WTC11 (cell line): ENCODE results near the gene CRYBA4. TPM values are rescaled to one million over a fixed set of nuclear protein-coding genes. Genes with fewer than 3 reads are reported as not detected.

Experiments
- ATAC-seq: fragments of 200-7000 bp; cut with Tn5 transposase; 2 replicates; pipeline ENCODE4 v1.10.0; 2021; ENCODE audit warnings: mild to moderate bottlenecking, moderate library complexity
- CTCF ChIA-PET: fragments of 300-600 bp; sonication (Branson Sonifier 250); formaldehyde crosslinking; loops from one replicate; lab custom pipeline; 2021; ENCODE audit warnings: antibody characterized with exemption; lab: Charles Lee
- POLR2A ChIA-PET: fragments of 350-600 bp; sonication (Branson Sonifier 250); formaldehyde crosslinking; loops from one replicate; lab custom pipeline; 2021; ENCODE audit warnings: antibody characterized with exemption; lab: Charles Lee
- DNase-seq: peaks from one replicate; pipeline ENCODE4 v3.0.0; 2021; ENCODE audit warnings: low spot score
- H3K27ac Mint-ChIP-seq: 2 replicates; pipeline ENCODE4 v1.8.0; 2021; ENCODE audit warnings: mixed read lengths
- H3K27me3 Mint-ChIP-seq: 2 replicates; pipeline ENCODE4 v1.8.0; 2021; ENCODE audit warnings: low read depth, mild to moderate bottlenecking, moderate library complexity, mixed read lengths
- H3K36me3 Mint-ChIP-seq: 2 replicates; pipeline ENCODE4 v1.8.0; 2021; ENCODE audit warnings: mixed read lengths
- H3K4me1 Mint-ChIP-seq: 2 replicates; pipeline ENCODE4 v1.8.0; 2022; ENCODE audit warnings: mixed read lengths
- H3K4me3 Mint-ChIP-seq: 2 replicates; pipeline ENCODE4 v1.8.0; 2021; ENCODE audit warnings: mild to moderate bottlenecking, moderate library complexity, mixed read lengths
- H3K9me3 Mint-ChIP-seq: 2 replicates; pipeline ENCODE4 v1.8.0; 2021; ENCODE audit warnings: mixed read lengths
- ATF1 ChIP-seq: sonication (generic); formaldehyde crosslinking; IDR thresholded peaks from 2 replicates; pipeline ENCODE4 v1.8.1; 2023; ENCODE audit warnings: mild to moderate bottlenecking, moderate library complexity, missing genetic modification reagents
- ELF4 ChIP-seq: sonication (generic); formaldehyde crosslinking; IDR thresholded peaks from 2 replicates; pipeline ENCODE4 v1.8.1; 2022; ENCODE audit warnings: low read depth, mild to moderate bottlenecking, moderate library complexity, missing genetic modification reagents
- MXD4 ChIP-seq: fragments of 250-450 bp; sonication (Bioruptor Pico); IDR thresholded peaks from 2 replicates; pipeline ENCODE4 v1.8.0; 2021; ENCODE audit warnings: mild to moderate bottlenecking, moderate library complexity, borderline replicate concordance
- NR3C1 ChIP-seq: sonication (generic); formaldehyde crosslinking; conservative IDR thresholded peaks from 2 replicates; pipeline ENCODE4 v1.8.1; 2023; ENCODE audit warnings: low read depth, mild to moderate bottlenecking, missing genetic modification reagents
- SOX15 ChIP-seq: fragments of 250-450 bp; sonication (Bioruptor Pico); IDR thresholded peaks from 2 replicates; pipeline ENCODE4 v1.9.0; 2021; ENCODE audit warnings: mild to moderate bottlenecking
- ZNF121 ChIP-seq: sonication (generic); formaldehyde crosslinking; IDR thresholded peaks from 2 replicates; pipeline ENCODE4 v1.8.0; 2023; ENCODE audit warnings: missing genetic modification reagents
- ZNF138 ChIP-seq: sonication (generic); formaldehyde crosslinking; conservative IDR thresholded peaks from 2 replicates; pipeline ENCODE4 v1.8.1; 2022; ENCODE audit warnings: mild to moderate bottlenecking, moderate library complexity, missing genetic modification reagents
- ZNF219 ChIP-seq: sonication (generic); formaldehyde crosslinking; IDR thresholded peaks from 2 replicates; pipeline ENCODE4 v1.8.0; 2023; ENCODE audit warnings: missing genetic modification reagents, mild to moderate bottlenecking, borderline replicate concordance
- ZNF416 ChIP-seq: fragments of 250-450 bp; sonication (Bioruptor Pico); IDR thresholded peaks from 2 replicates; pipeline ENCODE4 v1.9.0; 2021; ENCODE audit warnings: mild to moderate bottlenecking, inconsistent platforms
- total RNA-seq: library from RNA; stranded (reverse); gene quantifications from 3 replicates; pipeline ENCODE4 v1.2.3, GENCODE V29; 2021
- TF ChIP-seq, protein P1 (sequence below): sonication (generic); formaldehyde crosslinking; IDR thresholded peaks from 2 replicates; pipeline ENCODE4 v1.8.0; 2022; ENCODE audit warnings: mild to moderate bottlenecking, missing genetic modification reagents
- TF ChIP-seq, protein P2 (sequence below): sonication (generic); formaldehyde crosslinking; IDR thresholded peaks from 2 replicates; pipeline ENCODE4 v1.8.0; 2022; ENCODE audit warnings: mild to moderate bottlenecking, missing genetic modification reagents
- TF ChIP-seq, protein P3 (sequence below): sonication (generic); formaldehyde crosslinking; IDR thresholded peaks from 2 replicates; pipeline ENCODE4 v1.8.0; 2022; ENCODE audit warnings: missing genetic modification reagents
- TF ChIP-seq, protein P4 (sequence below): sonication (generic); formaldehyde crosslinking; IDR thresholded peaks from 2 replicates; pipeline ENCODE4 v1.8.1; 2023; ENCODE audit warnings: mild to moderate bottlenecking, missing genetic modification reagents, moderate library complexity
- TF ChIP-seq, protein P5 (sequence below): sonication (generic); formaldehyde crosslinking; conservative IDR thresholded peaks from 2 replicates; pipeline ENCODE4 v1.8.1; 2022; ENCODE audit warnings: mild to moderate bottlenecking, missing genetic modification reagents
- TF ChIP-seq, protein P6 (sequence below): sonication (generic); formaldehyde crosslinking; IDR thresholded peaks from 2 replicates; pipeline ENCODE4 v1.8.1; 2023; ENCODE audit warnings: mild to moderate bottlenecking, missing genetic modification reagents, moderate library complexity
- TF ChIP-seq, protein P7 (sequence below): sonication (generic); formaldehyde crosslinking; IDR thresholded peaks from 2 replicates; pipeline ENCODE4 v1.8.1; 2023; ENCODE audit warnings: mild to moderate bottlenecking, missing genetic modification reagents, borderline replicate concordance

Gene CRYBA4
- total RNA-seq, 1 experiment from 2014 or later, result 0.81 TPM

DNA sequence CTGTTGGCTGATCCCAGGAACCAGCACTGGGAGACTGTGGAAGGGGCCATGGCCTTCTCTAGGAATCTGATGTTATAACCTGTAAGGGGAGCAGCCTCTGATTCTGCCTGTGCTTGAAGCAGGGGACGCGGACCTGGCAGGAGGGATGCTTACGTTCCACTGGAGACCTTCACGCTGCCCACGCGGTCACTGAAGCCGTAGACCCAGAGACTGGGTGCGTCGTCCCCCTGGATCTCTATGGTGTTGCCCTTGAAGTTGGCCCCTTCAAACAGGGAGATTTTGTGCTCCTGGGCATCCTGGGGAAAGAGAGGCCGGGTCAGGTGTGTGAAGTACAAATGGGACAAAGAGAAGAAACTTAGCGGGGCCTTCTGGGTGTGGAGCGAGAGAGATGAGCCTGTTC, 20.0 kb upstream of the CRYBA4 start (continued):
- TF ChIP-seq, protein P1, sequence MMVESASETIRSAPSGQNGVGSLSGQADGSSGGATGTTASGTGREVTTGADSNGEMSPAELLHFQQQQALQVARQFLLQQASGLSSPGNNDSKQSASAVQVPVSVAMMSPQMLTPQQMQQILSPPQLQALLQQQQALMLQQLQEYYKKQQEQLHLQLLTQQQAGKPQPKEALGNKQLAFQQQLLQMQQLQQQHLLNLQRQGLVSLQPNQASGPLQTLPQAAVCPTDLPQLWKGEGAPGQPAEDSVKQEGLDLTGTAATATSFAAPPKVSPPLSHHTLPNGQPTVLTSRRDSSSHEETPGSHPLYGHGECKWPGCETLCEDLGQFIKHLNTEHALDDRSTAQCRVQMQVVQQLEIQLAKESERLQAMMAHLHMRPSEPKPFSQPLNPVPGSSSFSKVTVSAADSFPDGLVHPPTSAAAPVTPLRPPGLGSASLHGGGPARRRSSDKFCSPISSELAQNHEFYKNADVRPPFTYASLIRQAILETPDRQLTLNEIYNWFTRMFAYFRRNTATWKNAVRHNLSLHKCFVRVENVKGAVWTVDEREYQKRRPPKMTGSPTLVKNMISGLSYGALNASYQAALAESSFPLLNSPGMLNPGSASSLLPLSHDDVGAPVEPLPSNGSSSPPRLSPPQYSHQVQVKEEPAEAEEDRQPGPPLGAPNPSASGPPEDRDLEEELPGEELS (CRISPR knock-in tag), result no peak
- TF ChIP-seq, protein P2, sequence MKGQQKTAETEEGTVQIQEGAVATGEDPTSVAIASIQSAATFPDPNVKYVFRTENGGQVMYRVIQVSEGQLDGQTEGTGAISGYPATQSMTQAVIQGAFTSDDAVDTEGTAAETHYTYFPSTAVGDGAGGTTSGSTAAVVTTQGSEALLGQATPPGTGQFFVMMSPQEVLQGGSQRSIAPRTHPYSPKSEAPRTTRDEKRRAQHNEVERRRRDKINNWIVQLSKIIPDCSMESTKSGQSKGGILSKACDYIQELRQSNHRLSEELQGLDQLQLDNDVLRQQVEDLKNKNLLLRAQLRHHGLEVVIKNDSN (CRISPR knock-in tag), result no peak
- no peak for TF ChIP-seq ELF4 (CRISPR knock-in tag)

DNA sequence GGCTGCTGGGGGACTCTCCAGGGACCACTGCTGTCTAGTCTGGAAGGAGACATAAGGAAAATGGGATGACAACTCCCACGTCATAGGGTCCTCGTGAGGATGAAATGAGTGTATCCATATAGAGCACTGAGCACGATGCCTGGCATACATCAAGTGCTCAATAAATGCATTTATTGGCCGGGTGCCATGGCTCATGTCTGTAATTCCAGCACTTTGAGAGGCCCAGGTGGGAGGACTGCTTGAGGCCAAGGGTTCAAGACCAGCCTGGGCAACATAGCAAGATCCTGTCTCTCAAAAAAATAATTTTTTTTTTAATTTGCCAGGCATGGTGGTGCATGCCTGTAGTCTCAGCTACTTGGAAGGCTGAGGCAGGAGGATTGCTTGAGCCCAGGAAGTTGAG, 19.6 kb upstream of the CRYBA4 start:
- no peaks in the 10 kb centered on the region for H3K36me3 Mint-ChIP-seq
- ATAC-seq (no peak), DNase-seq (no peak)
- TF ChIP-seq, protein P3, sequence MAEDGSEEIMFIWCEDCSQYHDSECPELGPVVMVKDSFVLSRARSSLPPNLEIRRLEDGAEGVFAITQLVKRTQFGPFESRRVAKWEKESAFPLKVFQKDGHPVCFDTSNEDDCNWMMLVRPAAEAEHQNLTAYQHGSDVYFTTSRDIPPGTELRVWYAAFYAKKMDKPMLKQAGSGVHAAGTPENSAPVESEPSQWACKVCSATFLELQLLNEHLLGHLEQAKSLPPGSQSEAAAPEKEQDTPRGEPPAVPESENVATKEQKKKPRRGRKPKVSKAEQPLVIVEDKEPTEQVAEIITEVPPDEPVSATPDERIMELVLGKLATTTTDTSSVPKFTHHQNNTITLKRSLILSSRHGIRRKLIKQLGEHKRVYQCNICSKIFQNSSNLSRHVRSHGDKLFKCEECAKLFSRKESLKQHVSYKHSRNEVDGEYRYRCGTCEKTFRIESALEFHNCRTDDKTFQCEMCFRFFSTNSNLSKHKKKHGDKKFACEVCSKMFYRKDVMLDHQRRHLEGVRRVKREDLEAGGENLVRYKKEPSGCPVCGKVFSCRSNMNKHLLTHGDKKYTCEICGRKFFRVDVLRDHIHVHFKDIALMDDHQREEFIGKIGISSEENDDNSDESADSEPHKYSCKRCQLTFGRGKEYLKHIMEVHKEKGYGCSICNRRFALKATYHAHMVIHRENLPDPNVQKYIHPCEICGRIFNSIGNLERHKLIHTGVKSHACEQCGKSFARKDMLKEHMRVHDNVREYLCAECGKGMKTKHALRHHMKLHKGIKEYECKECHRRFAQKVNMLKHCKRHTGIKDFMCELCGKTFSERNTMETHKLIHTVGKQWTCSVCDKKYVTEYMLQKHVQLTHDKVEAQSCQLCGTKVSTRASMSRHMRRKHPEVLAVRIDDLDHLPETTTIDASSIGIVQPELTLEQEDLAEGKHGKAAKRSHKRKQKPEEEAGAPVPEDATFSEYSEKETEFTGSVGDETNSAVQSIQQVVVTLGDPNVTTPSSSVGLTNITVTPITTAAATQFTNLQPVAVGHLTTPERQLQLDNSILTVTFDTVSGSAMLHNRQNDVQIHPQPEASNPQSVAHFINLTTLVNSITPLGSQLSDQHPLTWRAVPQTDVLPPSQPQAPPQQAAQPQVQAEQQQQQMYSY (CRISPR knock-in tag), result no peak
- TF ChIP-seq MXD4 (CRISPR knock-in tag) (no peak), ZNF121 (CRISPR knock-in tag) (no peak; the same call in 1 of the 2 replicates), ZNF138 (no peak), ATF1 (CRISPR knock-in tag) (no peak)
- TF ChIP-seq, protein P4, sequence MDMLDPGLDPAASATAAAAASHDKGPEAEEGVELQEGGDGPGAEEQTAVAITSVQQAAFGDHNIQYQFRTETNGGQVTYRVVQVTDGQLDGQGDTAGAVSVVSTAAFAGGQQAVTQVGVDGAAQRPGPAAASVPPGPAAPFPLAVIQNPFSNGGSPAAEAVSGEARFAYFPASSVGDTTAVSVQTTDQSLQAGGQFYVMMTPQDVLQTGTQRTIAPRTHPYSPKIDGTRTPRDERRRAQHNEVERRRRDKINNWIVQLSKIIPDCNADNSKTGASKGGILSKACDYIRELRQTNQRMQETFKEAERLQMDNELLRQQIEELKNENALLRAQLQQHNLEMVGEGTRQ (CRISPR knock-in tag), result no peak
- TF ChIP-seq, protein P5, sequence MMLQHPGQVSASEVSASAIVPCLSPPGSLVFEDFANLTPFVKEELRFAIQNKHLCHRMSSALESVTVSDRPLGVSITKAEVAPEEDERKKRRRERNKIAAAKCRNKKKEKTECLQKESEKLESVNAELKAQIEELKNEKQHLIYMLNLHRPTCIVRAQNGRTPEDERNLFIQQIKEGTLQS (CRISPR knock-in tag), result no peak
- peaks cover 8% of the 10 kb centered on the region for H3K27me3 Mint-ChIP-seq
- ChIA-PET CTCF (no interaction called here), POLR2A (no interaction called here)
- H3K27ac Mint-ChIP-seq, result no peak overlapping the region
- H3K4me3 Mint-ChIP-seq, result no peak overlapping the region
- no peaks in the 10 kb centered on the region for H3K9me3 Mint-ChIP-seq
- peaks cover 2% of the 10 kb centered on the region for H3K4me1 Mint-ChIP-seq

DNA sequence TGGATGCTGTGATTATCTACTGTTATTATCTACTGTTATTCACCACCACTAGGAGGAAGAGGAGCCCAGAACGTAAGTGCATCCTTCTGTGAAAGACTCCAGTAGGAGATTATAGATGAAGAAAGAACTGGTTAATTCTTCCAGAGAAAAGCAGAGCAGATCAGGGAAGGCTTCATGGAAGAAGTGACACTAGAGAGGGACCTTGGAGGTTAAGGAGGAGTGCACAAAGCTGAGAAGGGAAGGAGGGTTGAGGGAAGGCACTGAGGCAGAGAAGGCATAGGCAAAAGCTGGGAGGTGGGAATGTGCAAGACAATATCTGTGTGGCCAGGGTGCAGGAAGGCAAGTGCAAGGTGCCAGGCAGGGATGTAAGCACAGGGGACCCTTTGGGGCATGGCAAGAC, 17.4 kb upstream of the CRYBA4 start:
- H3K4me3 Mint-ChIP-seq, result no peak overlapping the region
- no peak for ATAC-seq
- H3K27ac Mint-ChIP-seq, result no peak overlapping the region
- POLR2A ChIA-PET, result no interaction called here
- peaks cover 5% of the 10 kb centered on the region for H3K27me3 Mint-ChIP-seq
- H3K4me1 Mint-ChIP-seq, result peaks cover 22% of the 10 kb centered on the region
- no peaks in the 10 kb centered on the region for H3K36me3 Mint-ChIP-seq
- DNase-seq, result no peak
- TF ChIP-seq, protein P6, sequence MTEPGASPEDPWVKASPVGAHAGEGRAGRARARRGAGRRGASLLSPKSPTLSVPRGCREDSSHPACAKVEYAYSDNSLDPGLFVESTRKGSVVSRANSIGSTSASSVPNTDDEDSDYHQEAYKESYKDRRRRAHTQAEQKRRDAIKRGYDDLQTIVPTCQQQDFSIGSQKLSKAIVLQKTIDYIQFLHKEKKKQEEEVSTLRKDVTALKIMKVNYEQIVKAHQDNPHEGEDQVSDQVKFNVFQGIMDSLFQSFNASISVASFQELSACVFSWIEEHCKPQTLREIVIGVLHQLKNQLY (CRISPR knock-in tag), result no peak
- TF ChIP-seq ZNF219 (no peak), NR3C1 (CRISPR knock-in tag) (no peak), ZNF416 (CRISPR knock-in tag) (no peak), SOX15 (CRISPR knock-in tag) (no peak)
- TF ChIP-seq, protein P7, sequence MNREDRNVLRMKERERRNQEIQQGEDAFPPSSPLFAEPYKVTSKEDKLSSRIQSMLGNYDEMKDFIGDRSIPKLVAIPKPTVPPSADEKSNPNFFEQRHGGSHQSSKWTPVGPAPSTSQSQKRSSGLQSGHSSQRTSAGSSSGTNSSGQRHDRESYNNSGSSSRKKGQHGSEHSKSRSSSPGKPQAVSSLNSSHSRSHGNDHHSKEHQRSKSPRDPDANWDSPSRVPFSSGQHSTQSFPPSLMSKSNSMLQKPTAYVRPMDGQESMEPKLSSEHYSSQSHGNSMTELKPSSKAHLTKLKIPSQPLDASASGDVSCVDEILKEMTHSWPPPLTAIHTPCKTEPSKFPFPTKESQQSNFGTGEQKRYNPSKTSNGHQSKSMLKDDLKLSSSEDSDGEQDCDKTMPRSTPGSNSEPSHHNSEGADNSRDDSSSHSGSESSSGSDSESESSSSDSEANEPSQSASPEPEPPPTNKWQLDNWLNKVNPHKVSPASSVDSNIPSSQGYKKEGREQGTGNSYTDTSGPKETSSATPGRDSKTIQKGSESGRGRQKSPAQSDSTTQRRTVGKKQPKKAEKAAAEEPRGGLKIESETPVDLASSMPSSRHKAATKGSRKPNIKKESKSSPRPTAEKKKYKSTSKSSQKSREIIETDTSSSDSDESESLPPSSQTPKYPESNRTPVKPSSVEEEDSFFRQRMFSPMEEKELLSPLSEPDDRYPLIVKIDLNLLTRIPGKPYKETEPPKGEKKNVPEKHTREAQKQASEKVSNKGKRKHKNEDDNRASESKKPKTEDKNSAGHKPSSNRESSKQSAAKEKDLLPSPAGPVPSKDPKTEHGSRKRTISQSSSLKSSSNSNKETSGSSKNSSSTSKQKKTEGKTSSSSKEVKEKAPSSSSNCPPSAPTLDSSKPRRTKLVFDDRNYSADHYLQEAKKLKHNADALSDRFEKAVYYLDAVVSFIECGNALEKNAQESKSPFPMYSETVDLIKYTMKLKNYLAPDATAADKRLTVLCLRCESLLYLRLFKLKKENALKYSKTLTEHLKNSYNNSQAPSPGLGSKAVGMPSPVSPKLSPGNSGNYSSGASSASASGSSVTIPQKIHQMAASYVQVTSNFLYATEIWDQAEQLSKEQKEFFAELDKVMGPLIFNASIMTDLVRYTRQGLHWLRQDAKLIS (CRISPR knock-in tag), result no peak
- H3K9me3 Mint-ChIP-seq, result no peaks in the 10 kb centered on the region
- CTCF ChIA-PET, result interaction anchor here (0.6 kb wide), 1 partner anchor 1299 kb away, joined by 3 read pairs; no protein-coding TSS in a partner anchor
